H1 (cell line): Measurements from ENCODE around the gene OGG1. TPM values are rescaled to one million over a fixed set of nuclear protein-coding genes. Genes with fewer than 3 reads are reported as not detected.

Source experiments
- CTCF ChIA-PET: fragments of 300-600 bp; sonication (Branson Sonifier 250); formaldehyde crosslinking; loops from one replicate; lab custom pipeline; 2021; ENCODE audit not compliant: partially characterized antibody; lab: Charles Lee
- POLR2A ChIA-PET: fragments of 300-600 bp; sonication (Branson Sonifier 250); formaldehyde crosslinking; loops from one replicate; lab custom pipeline; 2021; ENCODE audit warnings: inconsistent platforms; ENCODE audit not compliant: partially characterized antibody; lab: Charles Lee
- DNase-seq, 2 experiments: peaks; one replicate each; pipeline versions ENCODE4 v3.0.0 to v3.0.0-alpha.2; 2010 to 2022; ENCODE audit warnings: low spot score in 2 of 2, low read depth in 1 of 2, mixed read lengths in 1 of 2
- FAIRE-seq: peaks from 2 replicates; lab custom pipeline; 2011; peaks lifted over from hg19 to GRCh38; lab: Jason Lieb, UNC
- H2AFZ ChIP-seq: 2 replicates; pipeline ENCODE4 v1.8.1; 2012; ENCODE audit warnings: low read length, inconsistent platforms
- H2AK5ac ChIP-seq: 2 replicates; pipeline ENCODE4 v1.6.1; 2013; ENCODE audit warnings: low read depth, low read length
- H2BK120ac ChIP-seq: replicated peaks from 2 replicates; pipeline ENCODE3; 2013; ENCODE audit warnings: low read depth, low read length, inconsistent platforms
- H2BK12ac ChIP-seq: 2 replicates; pipeline ENCODE4 v1.6.1; 2013; ENCODE audit warnings: low read depth, low read length
- H2BK15ac ChIP-seq: 2 replicates; pipeline ENCODE4 v1.6.1; 2013; ENCODE audit warnings: low read length
- H2BK20ac ChIP-seq: 2 replicates; pipeline ENCODE4 v1.6.1; 2013; ENCODE audit warnings: low read length
- H2BK5ac ChIP-seq: 2 replicates; pipeline ENCODE4 v1.6.1; 2013; ENCODE audit warnings: low read depth, low read length
- H3K14ac ChIP-seq: 2 replicates; pipeline ENCODE4 v1.6.1; 2013; ENCODE audit warnings: inconsistent platforms; ENCODE audit not compliant: insufficient read length
- H3K18ac ChIP-seq: 2 replicates; pipeline ENCODE4 v1.6.1; 2013; ENCODE audit warnings: low read length; ENCODE audit errors: extremely low read depth
- H3K23ac ChIP-seq: 2 replicates; pipeline ENCODE4 v1.6.1; 2013; ENCODE audit warnings: inconsistent platforms; ENCODE audit not compliant: insufficient read length
- H3K23me2 ChIP-seq: 2 replicates; pipeline ENCODE4 v1.6.1; 2013; ENCODE audit warnings: low read depth, low read length
- H3K27ac ChIP-seq: 2 replicates; pipeline ENCODE4 v1.6.1; 2011; ENCODE audit warnings: low read depth, low read length, inconsistent platforms
- H3K27me3 ChIP-seq, 4 experiments: replicated peaks in 1 of 4; 1 replicate in 1 of 4; 2 replicates in 3 of 4; pipeline versions ENCODE4 v1.6.1 to v1.8.1; 2011 to 2013; ENCODE audit warnings: low read length in 3 of 4, mild to moderate bottlenecking in 3 of 4, inconsistent platforms in 2 of 4, mixed read lengths in 2 of 4, moderate library complexity in 1 of 4; ENCODE audit not compliant: control insufficient read depth in 3 of 4, insufficient read depth in 3 of 4; ENCODE audit errors: extremely low read depth in 1 of 4
- H3K36me3 ChIP-seq, 4 experiments: 2 replicates each; pipeline versions ENCODE4 v1.6.1 to v1.8.1; 2011 to 2013; ENCODE audit warnings: mild to moderate bottlenecking in 4 of 4, low read length in 3 of 4, moderate library complexity in 2 of 4, control low read depth in 1 of 4, inconsistent platforms in 1 of 4; ENCODE audit not compliant: insufficient read depth in 4 of 4, control insufficient read depth in 2 of 4
- H3K4ac ChIP-seq: replicated peaks from 2 replicates; pipeline ENCODE3; 2013; ENCODE audit warnings: low read length, low read depth, mixed read lengths, inconsistent platforms; ENCODE audit not compliant: insufficient read length
- H3K4me1 ChIP-seq, 4 experiments: replicated peaks in 1 of 4; 1 replicate in 1 of 4; 2 replicates in 3 of 4; pipeline versions ENCODE4 v1.6.1 to v1.8.1; 2011 to 2013; ENCODE audit warnings: low read length in 3 of 4, inconsistent platforms in 2 of 4, mixed read lengths in 1 of 4; ENCODE audit not compliant: insufficient read depth in 4 of 4, control insufficient read depth in 3 of 4
- H3K4me2 ChIP-seq, 2 experiments: 2 replicates each; pipeline versions ENCODE4 v1.6.1 to v1.8.1; 2011 to 2013; ENCODE audit warnings: low read depth in 2 of 2, low read length in 2 of 2, control low read depth in 1 of 2, inconsistent platforms in 1 of 2, mild to moderate bottlenecking in 1 of 2; ENCODE audit not compliant: insufficient read depth in 1 of 2
- H3K4me3 ChIP-seq, 4 experiments: fragments of 200-600, 300-600 bp in 1 of 4; sonication (generic), shearing (Covaris generic), sonication (Bioruptor Twin) in 1 of 4; 2 replicates each; pipeline versions ENCODE4 v1.5.1 to v1.8.1; 2011 to 2016; ENCODE audit warnings: low read length in 4 of 4, low read depth in 3 of 4, control low read depth in 2 of 4, inconsistent platforms in 2 of 4, mild to moderate bottlenecking in 2 of 4, mixed read lengths in 1 of 4, moderate library complexity in 1 of 4; ENCODE audit not compliant: insufficient read depth in 2 of 4; ENCODE audit errors: extremely low read depth in 1 of 4
- H3K56ac ChIP-seq: replicated peaks from 2 replicates; pipeline ENCODE3; 2013; ENCODE audit warnings: low read depth, mild to moderate bottlenecking, mixed read lengths, low read length, inconsistent platforms; ENCODE audit not compliant: insufficient read length
- H3K79me1 ChIP-seq: 2 replicates; pipeline ENCODE4 v1.6.1; 2013; ENCODE audit warnings: low read depth, low read length, control low read depth
- H3K79me2 ChIP-seq, 2 experiments: 2 replicates each; pipeline versions ENCODE4 v1.6.1 to v1.8.1; 2012 to 2013; ENCODE audit warnings: low read length in 2 of 2, mild to moderate bottlenecking in 2 of 2, inconsistent platforms in 1 of 2; ENCODE audit not compliant: insufficient read depth in 2 of 2, control insufficient read depth in 1 of 2
- H3K9ac ChIP-seq, 4 experiments: replicated peaks in 1 of 4; 1 replicate in 1 of 4; 2 replicates in 3 of 4; pipeline versions ENCODE4 v1.6.1 to v1.8.1; 2011 to 2013; ENCODE audit warnings: low read depth in 3 of 4, low read length in 3 of 4, control low read depth in 2 of 4, mild to moderate bottlenecking in 2 of 4, moderate library complexity in 2 of 4, inconsistent platforms in 1 of 4; ENCODE audit errors: extremely low read depth in 1 of 4
- H3K9me3 ChIP-seq, 2 experiments: 2 replicates each; pipeline versions ENCODE4 v1.6.1 to v1.8.1; 2012 to 2013; ENCODE audit warnings: mild to moderate bottlenecking in 2 of 2, moderate library complexity in 2 of 2, control low read depth in 1 of 2, inconsistent platforms in 1 of 2, low read depth in 1 of 2, low read length in 1 of 2, mixed read lengths in 1 of 2; ENCODE audit not compliant: insufficient read depth in 2 of 2
- H4K20me1 ChIP-seq, 2 experiments: replicated peaks in 1 of 2; 2 replicates each; pipeline versions ENCODE3 to v1.8.1; 2011 to 2013; ENCODE audit warnings: inconsistent platforms in 2 of 2, low read length in 2 of 2, mild to moderate bottlenecking in 1 of 2; ENCODE audit not compliant: insufficient read depth in 2 of 2, control insufficient read depth in 1 of 2
- H4K5ac ChIP-seq: 2 replicates; pipeline ENCODE4 v1.6.1; 2013; ENCODE audit warnings: low read length, low read depth, mixed read lengths, inconsistent platforms; ENCODE audit not compliant: insufficient read length
- H4K8ac ChIP-seq: 2 replicates; pipeline ENCODE4 v1.8.0; 2013; ENCODE audit warnings: mild to moderate bottlenecking, moderate library complexity, low read length, inconsistent platforms; ENCODE audit not compliant: insufficient read depth; ENCODE audit errors: extremely low read depth
- H4K91ac ChIP-seq: replicated peaks from 2 replicates; pipeline ENCODE3; 2013; ENCODE audit warnings: low read length, mixed read lengths, inconsistent platforms; ENCODE audit not compliant: insufficient read length
- ATF2 ChIP-seq: IDR thresholded peaks from 2 replicates; pipeline ENCODE4 v1.6.1; 2012; ENCODE audit warnings: low read length, inconsistent platforms
- CHD2 ChIP-seq: IDR thresholded peaks from 2 replicates; pipeline ENCODE4 v1.6.1; 2012; ENCODE audit warnings: low read length, improper control_type of control experiment
- GTF2F1 ChIP-seq: IDR thresholded peaks from 2 replicates; pipeline ENCODE4 v1.6.1; 2012; ENCODE audit warnings: low read depth, low read length, improper control_type of control experiment, borderline replicate concordance
- JUND ChIP-seq: IDR thresholded peaks from 2 replicates; pipeline ENCODE4 v1.6.1; 2011; ENCODE audit warnings: mild to moderate bottlenecking, improper control_type of control experiment, low read length
- TAF1 ChIP-seq: IDR thresholded peaks from 2 replicates; pipeline ENCODE4 v1.6.1; 2011; ENCODE audit warnings: mild to moderate bottlenecking, low read depth, low read length
- TAF7 ChIP-seq: optimal IDR thresholded peaks from 2 replicates; pipeline ENCODE3; 2011; ENCODE audit warnings: low read depth, mild to moderate bottlenecking, inconsistent platforms, low read length, moderate library complexity, borderline replicate concordance
- YY1 ChIP-seq: IDR thresholded peaks from 2 replicates; pipeline ENCODE4 v1.6.1; 2011; ENCODE audit warnings: low read depth, mild to moderate bottlenecking, low read length
- whole genome bisulfite sequencing, 2 experiments: shearing (Covaris generic) in 1 of 2; methylation state at CpG; one replicate each; pipeline versions ENCODE4 v1.1.6 to v1.1.7; 2013 to 2015; ENCODE audit warnings: low lambda C conversion rate in 2 of 2, mixed read lengths in 2 of 2, inconsistent platforms in 1 of 2, low coverage in 1 of 2, missing lambda C conversion rate in 1 of 2; ENCODE audit not compliant: insufficient replicate concordance in 2 of 2, insufficient coverage in 1 of 2, insufficient read length in 1 of 2; ENCODE audit errors: extremely low coverage in 1 of 2, missing lambda C conversion rate in 1 of 2; 5-methylcytosine and 5-hydroxymethylcytosine counted together
- polyA plus RNA-seq, 7 experiments: library from polyadenylated mRNA; depleted of rRNA in 3 of 7; stranded (reverse) in 5 of 7; unstranded in 2 of 7; fragments of >200 nt in 5 of 7; fragments of 200-250 nt in 2 of 7; gene quantifications; 1 replicate in 5 of 7; 2 replicates in 1 of 7; 4 replicates in 1 of 7; pipeline versions ENCODE4 v1.2.1 to v1.2.3, GENCODE V29; 2011 to 2013; ENCODE audit warnings: missing spikeins in 2 of 7, mixed read lengths in 2 of 7
- total RNA-seq: library from RNA; stranded (reverse); fragmentation: NEBNext Ultra II Directional; extraction: Animal tissue kit (Norgen Biotek cat#: 25700); gene quantifications from 2 replicates; pipeline ENCODE4 v1.2.1, GENCODE V29; 2021

OGG1 gene
- total and polyA plus RNA-seq, 2 of the 8 experiments (the other 6 are each of a cell fraction or from before 2014, with no cell fraction given), result 29.6 to 46.8 TPM

DNA sequence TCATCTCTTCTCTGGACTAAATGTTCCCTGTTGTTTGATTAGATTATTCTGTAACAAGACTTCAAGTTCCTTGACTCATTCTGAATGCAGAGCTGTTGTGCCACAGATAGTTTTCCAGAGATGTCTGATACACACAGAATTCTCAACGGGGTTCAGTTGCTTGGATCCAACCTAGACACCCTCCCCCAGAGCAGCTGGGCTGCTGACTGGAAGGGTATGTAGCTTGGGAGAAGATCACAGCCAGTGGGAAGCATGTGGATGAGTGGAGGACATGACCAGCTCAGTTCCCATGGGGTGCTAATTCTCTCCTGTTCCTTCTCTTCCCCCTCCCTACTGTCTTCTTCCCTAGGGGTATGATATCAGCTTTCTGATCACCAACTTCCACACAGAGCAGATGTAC, 53.7 kb downstream of the OGG1 start:
- Histone ChIP-seq H2AK5ac (no peak overlapping the region), H3K9ac (no peak overlapping the region), H3K4me1 (peaks cover 0 to 1% (median 0%) of the 10 kb centered on the region in 4 experiments; a peak in 1 of 7 replicates), H3K36me3 (peaks cover 35 to 74% (median 60%) of the 10 kb centered on the region in 4 experiments), H3K56ac (no peak overlapping the region), H2AFZ (no peak overlapping the region), H4K91ac (no peak overlapping the region), H3K27ac (no peak overlapping the region), H3K79me2 (no peaks in the 10 kb centered on the region), H3K79me1 (no peaks in the 10 kb centered on the region; the same call in 1 of the 2 replicates), H3K4me3 (no peak overlapping the region), H3K14ac (no peak overlapping the region), H2BK20ac (no peak overlapping the region), H2BK5ac (no peak overlapping the region), H4K8ac (no peak overlapping the region), H3K27me3 (no peaks in the 10 kb centered on the region), H4K20me1 (peaks cover 3 to 12% of the 10 kb centered on the region in 2 experiments), H2BK15ac (no peak overlapping the region), H4K5ac (no peak overlapping the region), H3K18ac (no peak overlapping the region), H2BK120ac (no peak overlapping the region), H3K9me3 (no peaks in the 10 kb centered on the region), H3K4me2 (no peak overlapping the region), H3K4ac (no peak overlapping the region), H2BK12ac (no peak overlapping the region), H3K23me2 (no peaks in the 10 kb centered on the region), H3K23ac (no peak overlapping the region)
- FAIRE-seq, result no peak
- WGBS, 2 experiments, result 92% methylated on average over 1 of the region's 1 CpG; no CpG with 5 or more reads in 1 of the 2 experiments
- no peak for DNase-seq
- TF ChIP-seq ATF2 (no peak), CHD2 (no peak), YY1 (no peak), JUND (no peak), TAF7 (no peak), GTF2F1 (no peak), TAF1 (no peak)
- POLR2A ChIA-PET, result interaction anchor here (0.6 to 7.8 kb wide), 4 partner anchors 9 to 149 kb away, joined by 3 to 71 read pairs (median 4); partner anchors contain the start of genes ARPC4, PRRT3 and TADA3
- CTCF ChIA-PET, result interaction anchor here (1.3 to 2.8 kb wide), 3 partner anchors 22 to 76 kb away, joined by 5 to 11 read pairs (median 5); no protein-coding TSS in a partner anchor
